DND-41 (cell line): ENCODE data around the gene PLK5.

Experiments used
- ATAC-seq: fragments of 200-7000 bp; cut with Tn5 transposase; 3 replicates; pipeline ENCODE4 v1.9.1; 2021; ENCODE audit warnings: low read depth; ENCODE audit not compliant: insufficient read depth
- DNase-seq: peaks from one replicate; pipeline ENCODE4 v3.0.0-alpha.2; 2020
- H2AFZ ChIP-seq: 2 replicates; pipeline ENCODE4 v1.6.0; 2012; ENCODE audit warnings: low read depth, low read length
- H3K27ac ChIP-seq: 2 replicates; pipeline ENCODE4 v1.5.1; 2012; ENCODE audit warnings: low read length, inconsistent platforms
- H3K27me3 ChIP-seq: fragments of 200-600 bp; sonication (generic); 2 replicates; pipeline ENCODE4 v1.6.0; 2012; ENCODE audit warnings: low read length, mild to moderate bottlenecking, inconsistent platforms; ENCODE audit not compliant: insufficient read depth, poor library complexity
- H3K36me3 ChIP-seq: 2 replicates; pipeline ENCODE4 v1.5.1; 2012; ENCODE audit warnings: low read length, inconsistent platforms; ENCODE audit not compliant: insufficient read depth
- H3K4me1 ChIP-seq: 2 replicates; pipeline ENCODE4 v1.5.1; 2012; ENCODE audit warnings: mild to moderate bottlenecking, low read length; ENCODE audit not compliant: insufficient read depth
- H3K4me2 ChIP-seq: 2 replicates; pipeline ENCODE4 v1.6.0; 2012; ENCODE audit warnings: mild to moderate bottlenecking, moderate library complexity, low read length, inconsistent platforms; ENCODE audit not compliant: insufficient read depth
- H3K4me3 ChIP-seq, 2 experiments: fragments of 200-600 bp in 1 of 2; shearing (Covaris generic) in 1 of 2; 2 replicates each; pipeline ENCODE4 v1.5.1; 2012 to 2016; ENCODE audit warnings: inconsistent platforms in 2 of 2, low read length in 2 of 2, mild to moderate bottlenecking in 2 of 2, low read depth in 1 of 2, moderate library complexity in 1 of 2
- H3K79me2 ChIP-seq: 2 replicates; pipeline ENCODE4 v1.6.0; 2012; ENCODE audit warnings: low read length, inconsistent platforms; ENCODE audit not compliant: insufficient read depth
- H3K9ac ChIP-seq: 2 replicates; pipeline ENCODE4 v1.6.0; 2012; ENCODE audit warnings: low read depth, mild to moderate bottlenecking, inconsistent platforms, low read length, moderate library complexity
- H3K9me3 ChIP-seq: 2 replicates; pipeline ENCODE4 v1.5.1; 2012; ENCODE audit warnings: low read length, moderate library complexity, mild to moderate bottlenecking, inconsistent platforms; ENCODE audit not compliant: insufficient read depth, severe bottlenecking
- H4K20me1 ChIP-seq: 2 replicates; pipeline ENCODE4 v1.6.0; 2012; ENCODE audit warnings: low read length; ENCODE audit not compliant: insufficient read depth
- EZH2 ChIP-seq: IDR thresholded peaks from 3 replicates; pipeline ENCODE4 v1.6.1; 2012; ENCODE audit warnings: borderline replicate concordance, low read depth, mild to moderate bottlenecking, moderate library complexity, low read length, inconsistent platforms; ENCODE audit not compliant: severe bottlenecking
- TF ChIP-seq, protein P1 (sequence below): IDR thresholded peaks from 2 replicates; pipeline ENCODE4 v1.5.1; 2012; ENCODE audit warnings: borderline replicate concordance, low read length, moderate library complexity, mild to moderate bottlenecking; ENCODE audit not compliant: poor library complexity, severe bottlenecking; ENCODE audit errors: extremely low read depth

The PLK5 gene

GRCh38 chr19:1566392-1567115, 42.7 kb downstream of the PLK5 start:
- Histone ChIP-seq H4K20me1 (peaks cover 40% of the 10 kb centered on the region), H3K9me3 (no peaks in the 10 kb centered on the region), H2AFZ (no peak overlapping the region), H3K27ac (no peak overlapping the region; the same call in 1 of the 2 replicates), H3K9ac (peak overlapping the region; percentile 65), H3K4me1 (peaks cover 29% of the 10 kb centered on the region), H3K4me2 (peak overlapping the region; percentile 82), H3K27me3 (no peaks in the 10 kb centered on the region), H3K4me3 (peak overlapping the region in 1 of 2 experiments; percentile 65; a peak in 3 of 4 replicates), H3K79me2 (peaks cover 54% of the 10 kb centered on the region), H3K36me3 (0 out of 2 replicates have a peak, but pooled peaks cover 7% of the 10 kb centered on the region)
- TF ChIP-seq, protein P1, sequence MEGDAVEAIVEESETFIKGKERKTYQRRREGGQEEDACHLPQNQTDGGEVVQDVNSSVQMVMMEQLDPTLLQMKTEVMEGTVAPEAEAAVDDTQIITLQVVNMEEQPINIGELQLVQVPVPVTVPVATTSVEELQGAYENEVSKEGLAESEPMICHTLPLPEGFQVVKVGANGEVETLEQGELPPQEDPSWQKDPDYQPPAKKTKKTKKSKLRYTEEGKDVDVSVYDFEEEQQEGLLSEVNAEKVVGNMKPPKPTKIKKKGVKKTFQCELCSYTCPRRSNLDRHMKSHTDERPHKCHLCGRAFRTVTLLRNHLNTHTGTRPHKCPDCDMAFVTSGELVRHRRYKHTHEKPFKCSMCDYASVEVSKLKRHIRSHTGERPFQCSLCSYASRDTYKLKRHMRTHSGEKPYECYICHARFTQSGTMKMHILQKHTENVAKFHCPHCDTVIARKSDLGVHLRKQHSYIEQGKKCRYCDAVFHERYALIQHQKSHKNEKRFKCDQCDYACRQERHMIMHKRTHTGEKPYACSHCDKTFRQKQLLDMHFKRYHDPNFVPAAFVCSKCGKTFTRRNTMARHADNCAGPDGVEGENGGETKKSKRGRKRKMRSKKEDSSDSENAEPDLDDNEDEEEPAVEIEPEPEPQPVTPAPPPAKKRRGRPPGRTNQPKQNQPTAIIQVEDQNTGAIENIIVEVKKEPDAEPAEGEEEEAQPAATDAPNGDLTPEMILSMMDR = no peak
- no peak for TF ChIP-seq EZH2
- ATAC-seq = no peak
- DNase-seq = no peak

DNA sequence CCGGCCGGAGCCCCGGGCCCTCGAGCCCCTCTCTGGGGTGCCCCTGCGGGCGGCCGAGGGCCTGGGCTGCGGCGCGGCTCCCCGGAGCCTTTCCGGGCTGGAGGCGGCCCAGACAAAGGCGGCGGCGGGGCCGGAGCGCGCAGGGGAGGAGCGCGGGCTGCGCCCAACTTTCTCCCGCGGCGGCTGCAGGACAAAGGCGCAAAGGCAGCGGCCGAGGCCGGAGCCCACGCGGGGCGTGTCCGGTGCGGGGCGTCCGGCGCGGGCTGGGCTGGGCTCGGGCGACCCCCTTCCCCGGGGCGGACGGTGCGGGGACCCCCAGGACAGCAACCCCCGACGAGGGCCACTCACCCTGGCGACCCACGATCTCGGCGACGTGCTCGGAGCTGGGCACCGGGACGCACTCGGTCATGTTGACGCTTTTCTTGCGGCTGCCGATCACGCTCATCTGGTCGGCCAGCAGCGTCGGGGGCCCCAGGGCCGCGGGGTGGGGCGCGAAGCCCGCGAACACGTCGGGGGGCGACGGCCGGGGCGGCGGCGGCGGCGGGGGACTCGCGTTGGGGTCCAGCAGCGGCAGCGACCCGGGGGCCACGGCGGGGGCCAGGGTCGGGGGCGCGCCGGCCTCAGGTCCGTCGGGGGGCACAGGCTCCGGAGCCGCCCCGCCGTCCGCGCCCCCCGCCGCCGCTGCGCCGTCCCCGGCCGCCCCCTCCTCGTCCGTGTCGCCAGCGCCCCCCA, 43.4 kb downstream of the PLK5 start:
- Histone ChIP-seq H2AFZ (no peak overlapping the region), H3K27me3 (no peaks in the 10 kb centered on the region), H3K4me1 (peaks cover 29% of the 10 kb centered on the region), H3K4me2 (peak overlapping the region; percentile 82), H3K79me2 (peaks cover 52% of the 10 kb centered on the region), H3K27ac (no peak overlapping the region), H3K36me3 (0 out of 2 replicates have a peak, but pooled peaks cover 7% of the 10 kb centered on the region), H3K9me3 (no peaks in the 10 kb centered on the region), H3K4me3 (peak overlapping the region in 1 of 2 experiments; percentile 65; a peak in 3 of 4 replicates), H4K20me1 (peaks cover 39% of the 10 kb centered on the region), H3K9ac (peak overlapping the region; percentile 65)
- ATAC-seq (no peak), DNase-seq (no peak)
- no peak for TF ChIP-seq EZH2
- TF ChIP-seq, protein P1 = no peak

DNA sequence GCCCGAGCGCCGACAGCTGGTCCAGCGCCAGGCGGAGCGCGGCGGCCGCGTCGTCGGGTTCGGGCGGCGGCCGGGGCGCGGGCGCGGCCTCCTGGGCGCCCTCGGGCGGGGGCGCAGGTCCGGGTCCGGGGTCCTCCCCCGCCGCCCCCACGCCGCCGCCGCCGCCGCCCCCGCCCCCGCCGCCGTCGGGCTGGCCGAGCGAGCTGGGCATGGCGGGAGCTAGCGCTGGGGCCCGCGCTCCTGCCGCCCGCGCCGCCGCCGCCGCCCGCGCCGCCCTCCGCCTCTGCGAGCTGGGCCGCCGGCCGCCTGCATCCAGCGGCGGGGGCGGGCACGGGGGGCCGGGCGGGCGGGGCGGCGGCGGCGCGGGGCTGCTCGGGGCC, 44.0 kb downstream of the PLK5 start:
- peak; percentile 13; the same call in 2 of the 3 replicates for ATAC-seq
- Histone ChIP-seq H3K4me3 (peak overlapping the region in 1 of 2 experiments; percentile 65; a peak in 2 of 4 replicates), H2AFZ (no peak overlapping the region), H3K4me1 (peaks cover 29% of the 10 kb centered on the region), H3K27ac (no peak overlapping the region), H3K36me3 (0 out of 2 replicates have a peak, but pooled peaks cover 7% of the 10 kb centered on the region), H3K4me2 (peak overlapping the region; percentile 82; the same call in 1 of the 2 replicates), H3K9me3 (no peaks in the 10 kb centered on the region), H3K79me2 (peaks cover 46% of the 10 kb centered on the region), H3K9ac (no peak overlapping the region), H3K27me3 (no peaks in the 10 kb centered on the region), H4K20me1 (peaks cover 37% of the 10 kb centered on the region)
- DNase-seq = no peak
- TF ChIP-seq, protein P1 = no peak
- no peak for TF ChIP-seq EZH2
